SK-N-MC (cell line): ENCODE results near the gene USP28.
"Not testable (repeated sequence)": the region's sequence is repeated elsewhere in the genome, so short reads cannot be mapped to it uniquely, and the experiment has no call there.

Source experiments
- DNase-seq: peaks from one replicate; pipeline ENCODE4 v3.0.0-alpha.2; 2011; ENCODE audit warnings: low read depth, low spot score
- H3K27ac ChIP-seq: fragments of 200-600 bp; sonication (generic); 2 replicates; pipeline ENCODE4 v1.5.1; 2016; ENCODE audit warnings: mixed run types
- H3K36me3 ChIP-seq: fragments of 200-600 bp; sonication (generic); 2 replicates; pipeline ENCODE4 v1.6.1; 2017; ENCODE audit warnings: antibody characterized with exemption, low read length, mixed read lengths; ENCODE audit not compliant: insufficient read depth
- H3K4me3 ChIP-seq: fragments of 200-600 bp; sonication (generic); 2 replicates; pipeline ENCODE4 v1.5.1; 2016
- H3K9ac ChIP-seq: fragments of 200-600 bp; sonication (generic); 2 replicates; pipeline ENCODE4 v1.8.0; 2017; ENCODE audit warnings: mixed run types, mixed read lengths; ENCODE audit not compliant: insufficient read length
- H3K9me3 ChIP-seq: fragments of 200-600 bp; sonication (generic); 2 replicates; pipeline ENCODE4 v1.6.1; 2017; ENCODE audit warnings: low read depth, mild to moderate bottlenecking, antibody characterized with exemption, low read length, moderate library complexity, mixed read lengths
- EZH2 ChIP-seq: fragments of 200-600 bp; sonication (generic); IDR thresholded peaks from one replicate; pipeline ENCODE4 v1.6.1; 2017; ENCODE audit warnings: antibody characterized with exemption
- FOXP2 ChIP-seq: optimal IDR thresholded peaks from 2 replicates; pipeline ENCODE3; 2011; ENCODE audit warnings: mild to moderate bottlenecking, moderate library complexity; ENCODE audit not compliant: insufficient read depth; ENCODE audit errors: extremely low read length, control extremely low read depth
- POLR2AphosphoS5 ChIP-seq: IDR thresholded peaks from 2 replicates; pipeline ENCODE4 v1.6.1; 2012; ENCODE audit warnings: mild to moderate bottlenecking, low read depth, low read length, borderline replicate concordance

USP28 gene

GRCh38 chr11:113814181-113814580 lies 61.2 kb downstream of the USP28 start:
- H3K9me3 ChIP-seq = no peaks in the 10 kb centered on the region
- H3K4me3 ChIP-seq = no peak overlapping the region
- no peak for DNase-seq
- H3K9ac ChIP-seq = no peak overlapping the region
- no peak overlapping the region for H3K27ac ChIP-seq
- TF ChIP-seq POLR2AphosphoS5 (no peak), FOXP2 (no peak)
- no peaks in the 10 kb centered on the region for H3K36me3 ChIP-seq

DNA sequence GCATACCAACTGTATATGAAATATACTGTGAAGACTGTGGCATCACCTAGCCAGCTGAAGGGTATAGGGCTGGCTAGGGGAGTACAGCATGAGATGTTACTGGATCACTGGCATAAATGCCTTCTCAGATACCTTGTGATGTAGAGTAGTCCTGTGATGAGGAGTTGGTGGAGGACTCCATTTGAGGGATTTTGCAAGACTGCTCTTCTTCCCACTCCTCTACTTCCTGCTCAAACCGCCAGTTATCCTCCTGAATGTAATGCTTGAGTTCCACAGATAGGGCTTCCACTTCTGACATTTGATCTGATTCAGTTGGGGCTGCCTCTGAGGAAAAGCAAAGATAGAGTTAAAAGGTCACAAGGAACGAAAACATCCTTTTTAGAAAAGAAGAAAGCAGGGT lies 66.4 kb downstream of the USP28 start:
- no peak overlapping the region for H3K27ac ChIP-seq
- no peak for DNase-seq
- no peaks in the 10 kb centered on the region for H3K9me3 ChIP-seq
- peaks cover 20% of the 10 kb centered on the region for H3K36me3 ChIP-seq
- H3K9ac ChIP-seq = no peak overlapping the region
- TF ChIP-seq EZH2 = no peak
- TF ChIP-seq POLR2AphosphoS5 = no peak
- TF ChIP-seq FOXP2 = no peak
- no peak overlapping the region for H3K4me3 ChIP-seq

DNA sequence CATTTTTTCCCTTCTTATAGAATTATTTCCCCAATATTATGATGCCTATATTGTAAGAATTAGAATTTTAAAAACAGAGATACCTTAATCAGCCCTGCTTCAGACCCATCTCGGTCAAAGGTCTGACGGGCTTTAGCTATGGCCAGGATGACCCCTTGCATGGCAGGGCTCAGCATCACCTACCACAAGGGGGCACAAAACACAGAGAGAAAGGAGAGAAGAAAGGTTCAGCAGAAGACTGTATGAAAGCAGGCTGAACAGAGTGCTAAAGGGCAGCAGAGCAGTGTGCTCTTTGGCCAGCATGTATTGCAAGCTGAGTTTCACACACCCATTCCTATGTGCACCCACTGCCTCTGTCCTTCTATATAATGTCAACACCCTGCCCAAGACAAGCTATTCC lies 69.0 kb downstream of the USP28 start:
- H3K9me3 ChIP-seq = no peaks in the 10 kb centered on the region
- peaks cover 20% of the 10 kb centered on the region for H3K36me3 ChIP-seq

GRCh38 chr11:113805640-113806039 lies 69.7 kb downstream of the USP28 start:
- TF ChIP-seq POLR2AphosphoS5 = no peak
- no peak for DNase-seq
- Histone ChIP-seq H3K27ac (no peak overlapping the region), H3K9ac (no peak overlapping the region), H3K4me3 (no peak overlapping the region), H3K9me3 (no peaks in the 10 kb centered on the region), H3K36me3 (peaks cover 20% of the 10 kb centered on the region)

More for the DNA sequence above, 69.0 kb downstream of the USP28 start:
- TF ChIP-seq EZH2 (no peak), FOXP2 (no peak), POLR2AphosphoS5 (no peak)
- no peak overlapping the region for H3K4me3 ChIP-seq
- DNase-seq = no peak
- no peak overlapping the region for H3K9ac ChIP-seq
- no peak overlapping the region for H3K27ac ChIP-seq

- TF ChIP-seq EZH2 (no peak), FOXP2 (no peak), POLR2AphosphoS5 (no peak)
- H3K9ac ChIP-seq = no peak overlapping the region
- no peak overlapping the region for H3K27ac ChIP-seq
- DNase-seq = no peak
- no peak overlapping the region for H3K4me3 ChIP-seq
- H3K9me3 ChIP-seq = no peaks in the 10 kb centered on the region
- H3K36me3 ChIP-seq = peaks cover 10% of the 10 kb centered on the region
Observed at GRCh38 chr11:113802621-113803020, 72.8 kb downstream of the USP28 start.

GRCh38 chr11:113796663-113797259 lies 78.6 kb downstream of the USP28 start:
- H3K9me3 ChIP-seq = no peaks in the 10 kb centered on the region
- no peak overlapping the region for H3K9ac ChIP-seq
- TF ChIP-seq POLR2AphosphoS5 (no peak), EZH2 (no peak), FOXP2 (no peak)
- no peaks in the 10 kb centered on the region; the same call in 1 of the 2 replicates for H3K36me3 ChIP-seq
- no peak overlapping the region for H3K4me3 ChIP-seq
- H3K27ac ChIP-seq = no peak overlapping the region
- DNase-seq = no peak

DNA sequence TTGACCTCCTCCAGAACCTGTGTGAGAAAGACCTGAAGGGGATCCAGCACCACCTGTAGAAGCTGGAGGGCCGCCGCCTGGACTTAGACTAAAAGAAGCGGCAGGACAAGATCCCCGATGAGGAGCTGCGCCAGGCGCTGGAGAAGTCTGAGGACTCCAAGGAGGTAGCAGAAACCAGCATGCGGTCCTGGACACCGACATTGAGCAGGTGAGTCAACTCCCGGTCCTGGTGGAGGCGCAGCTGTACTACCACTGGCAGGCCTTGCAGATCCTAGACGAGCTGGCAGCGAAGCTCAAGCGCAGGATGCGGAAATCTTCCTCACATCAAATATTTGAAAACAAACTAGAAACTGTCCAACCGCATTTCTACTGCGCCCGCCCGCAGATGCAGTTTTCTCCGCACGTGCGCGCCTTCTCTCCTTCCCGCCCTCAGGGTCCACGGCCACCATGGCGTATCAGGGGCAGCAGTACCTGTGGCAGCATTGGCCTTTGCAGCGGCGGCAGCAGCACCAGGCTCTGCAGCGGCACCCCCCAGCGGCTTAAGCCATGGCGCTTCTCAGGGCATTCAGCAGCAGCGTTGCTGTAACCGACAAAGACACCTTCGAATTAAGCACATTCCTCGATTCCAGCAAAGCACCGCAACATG lies 85.6 kb downstream of the USP28 start:
- no peak overlapping the region for H3K27ac ChIP-seq
- no peaks in the 10 kb centered on the region for H3K9me3 ChIP-seq
- no peak overlapping the region for H3K9ac ChIP-seq
- no peaks in the 10 kb centered on the region for H3K36me3 ChIP-seq
- TF ChIP-seq POLR2AphosphoS5 (no peak), EZH2 (no peak), FOXP2 (no peak)
- H3K4me3 ChIP-seq = no peak overlapping the region
- DNase-seq = no peak

DNA sequence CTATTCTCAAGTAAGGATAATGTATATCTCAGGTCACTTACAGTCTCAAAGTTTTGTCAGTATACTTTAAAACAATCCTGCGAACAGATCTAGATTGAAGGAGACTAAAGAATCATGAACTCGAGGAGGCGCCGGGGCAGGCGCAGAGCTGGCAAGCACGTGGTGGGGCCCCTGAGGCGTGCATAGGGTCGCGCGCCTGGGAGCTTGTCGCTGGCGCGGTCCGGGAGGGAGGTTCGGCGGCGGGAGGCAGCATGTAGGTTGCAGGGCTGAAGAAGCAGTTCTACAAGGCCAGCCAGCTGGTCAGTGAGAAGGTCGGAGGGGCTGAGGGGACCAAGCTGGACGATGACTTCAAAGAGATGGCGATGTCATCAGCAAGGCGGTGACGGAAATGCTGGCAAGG lies 86.4 kb downstream of the USP28 start:
- DNase-seq, H3K9me3 ChIP-seq, H3K4me3 ChIP-seq, H3K27ac ChIP-seq, H3K9ac ChIP-seq, H3K36me3 ChIP-seq: not testable (repeated sequence)

- no peak overlapping the region for H3K4me3 ChIP-seq
- H3K27ac ChIP-seq = no peak overlapping the region
- no peak for TF ChIP-seq FOXP2
- TF ChIP-seq EZH2 = no peak
- no peak for TF ChIP-seq POLR2AphosphoS5
Observed at GRCh38 chr11:113782134-113782533, 93.2 kb downstream of the USP28 start.

More at GRCh38 chr11:113782134-113782533, 93.2 kb downstream of the USP28 start:
- no peak overlapping the region for H3K9ac ChIP-seq
- no peak for DNase-seq
- no peaks in the 10 kb centered on the region for H3K9me3 ChIP-seq
- H3K36me3 ChIP-seq = no peaks in the 10 kb centered on the region
